Small intestine (tissue), 7 donors: Measurements from ENCODE around the gene JMJD1C. TPM values are rescaled to one million over a fixed set of nuclear protein-coding genes. Genes with fewer than 3 reads are reported as not detected.
"Not testable (repeated sequence)": the region's sequence is repeated elsewhere in the genome, so short reads cannot be mapped to it uniquely, and the experiment has no call there.

Source experiments
- DNase-seq, 2 donors: peaks; one replicate each; pipeline versions ENCODE4 v3.0.0 to v3.0.0-alpha.2; 2013
- FAIRE-seq: peaks from 2 replicates; lab custom pipeline; 2012; peaks lifted over from hg19 to GRCh38; lab: Jason Lieb, UNC
- H3K27ac ChIP-seq, 3 donors: one replicate each; pipeline ENCODE4 v1.5.1; 2013; ENCODE audit warnings: low read length in 2 of 3, mild to moderate bottlenecking in 2 of 3, control low read depth in 1 of 3, inconsistent platforms in 1 of 3, low read depth in 1 of 3, moderate library complexity in 1 of 3
- H3K27me3 ChIP-seq, 3 donors: one replicate each; pipeline ENCODE4 v1.6.1; 2013; ENCODE audit warnings: low read length in 3 of 3, inconsistent platforms in 1 of 3; ENCODE audit not compliant: control insufficient read depth in 3 of 3, insufficient read depth in 3 of 3
- H3K36me3 ChIP-seq, 3 donors: one replicate each; pipeline ENCODE4 v1.6.1; 2013; ENCODE audit warnings: low read length in 3 of 3, inconsistent platforms in 1 of 3, low read depth in 1 of 3, mild to moderate bottlenecking in 1 of 3, moderate library complexity in 1 of 3; ENCODE audit not compliant: control insufficient read depth in 3 of 3, insufficient read depth in 2 of 3
- H3K4me1 ChIP-seq, 3 donors: one replicate each; pipeline ENCODE4 v1.6.1; 2013; ENCODE audit warnings: low read length in 2 of 3, inconsistent platforms in 1 of 3, low read depth in 1 of 3, mild to moderate bottlenecking in 1 of 3, moderate library complexity in 1 of 3; ENCODE audit not compliant: control insufficient read depth in 3 of 3, insufficient read depth in 2 of 3
- H3K4me3 ChIP-seq, 3 donors: one replicate each; pipeline ENCODE4 v1.5.1; 2013; ENCODE audit warnings: low read length in 3 of 3, control low read depth in 1 of 3, inconsistent platforms in 1 of 3, low read depth in 1 of 3, mild to moderate bottlenecking in 1 of 3, moderate library complexity in 1 of 3
- H3K9me3 ChIP-seq, 2 donors: one replicate each; pipeline ENCODE4 v1.6.1; 2013; ENCODE audit warnings: low read depth in 1 of 2, low read length in 1 of 2; ENCODE audit not compliant: control insufficient read depth in 2 of 2, insufficient read depth in 1 of 2
- WGBS, 3 donors: extraction: QIAGEN DNeasy Blood & Tissue Kit; methylation state at CpG; one replicate each; pipeline ENCODE4 v1.1.7; 2013; 5-methylcytosine and 5-hydroxymethylcytosine counted together
- polyA plus RNA-seq, 4 donors: library from polyadenylated mRNA; stranded (reverse) in 3 of 4; unstranded in 1 of 4; fragments of 200-250 nt in 3 of 4; fragments of 120-200 nt in 1 of 4; gene quantifications; one replicate each; pipeline versions ENCODE4 v1.2.1 to v1.2.3, GENCODE V29; 2013
- donor health status: healthy with polysubstance abuse.
- donor health status: control.
- donor health status: control.
- donor health status: Bipolar disorder and iron deficiency.
- donor health status: healthy.

JMJD1C gene
- polyA plus RNA-seq, 4 donors, result 22.4 to 108 (median 39.1) TPM

DNA sequence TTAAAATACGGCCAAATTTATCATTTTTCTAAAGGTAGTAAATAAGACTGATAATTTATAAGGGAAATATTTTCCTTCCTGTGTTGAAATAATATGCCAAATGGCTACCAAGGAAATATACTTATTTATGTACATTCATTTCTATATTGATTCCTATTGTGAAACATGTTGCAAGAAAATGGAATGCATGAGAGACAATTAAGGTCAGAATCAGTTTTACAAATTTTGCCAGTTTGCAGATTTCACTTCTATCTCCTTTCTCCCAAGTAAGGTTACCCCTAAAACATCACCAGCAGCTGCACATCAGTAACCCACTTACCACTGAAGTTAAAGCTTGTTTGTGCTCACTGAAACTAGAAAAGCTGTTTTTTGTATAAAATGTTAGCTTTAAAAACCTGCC lies 36.2 kb upstream of the JMJD1C start:
- Histone ChIP-seq H3K27ac (no peak overlapping the region), H3K36me3 (peaks cover 0 to 7% (median 0%) of the 10 kb centered on the region in 3 donors), H3K27me3 (no peaks in the 10 kb centered on the region), H3K4me1 (peaks cover 0 to 8% (median 0%) of the 10 kb centered on the region in 3 donors), H3K9me3 (no peaks in the 10 kb centered on the region), H3K4me3 (no peak overlapping the region)
- WGBS, 3 donors, result 87 to 89% (median 88%) methylated on average over 1 of the region's 1 CpG
- FAIRE-seq, result no peak
- DNase-seq, result no peak

DNA sequence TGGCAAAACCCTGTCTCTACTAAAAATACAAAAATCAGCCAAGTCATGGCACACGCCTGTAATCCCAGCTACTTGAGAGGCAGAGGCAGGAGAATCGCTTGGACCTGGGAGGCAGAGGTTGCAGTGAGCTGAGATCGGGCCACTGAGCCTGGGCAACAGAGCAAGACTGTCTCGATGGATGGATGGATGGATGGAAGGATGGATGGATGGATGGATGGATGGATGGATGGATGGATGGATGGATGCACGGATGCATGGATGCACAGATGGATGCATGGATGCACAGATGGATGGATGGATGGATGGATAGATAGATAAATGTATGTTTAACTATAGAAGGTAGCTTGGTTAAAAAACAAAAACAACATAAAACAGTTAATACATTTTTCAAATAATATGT lies 34.8 kb upstream of the JMJD1C start:
- H3K27ac ChIP-seq, H3K4me1 ChIP-seq, FAIRE-seq, H3K27me3 ChIP-seq, H3K36me3 ChIP-seq, H3K9me3 ChIP-seq, DNase-seq, H3K4me3 ChIP-seq: not testable (repeated sequence)
- whole genome bisulfite sequencing, 3 donors, result 94 to 96% (median 96%) methylated on average over 5 of the region's 5 CpGs

DNA sequence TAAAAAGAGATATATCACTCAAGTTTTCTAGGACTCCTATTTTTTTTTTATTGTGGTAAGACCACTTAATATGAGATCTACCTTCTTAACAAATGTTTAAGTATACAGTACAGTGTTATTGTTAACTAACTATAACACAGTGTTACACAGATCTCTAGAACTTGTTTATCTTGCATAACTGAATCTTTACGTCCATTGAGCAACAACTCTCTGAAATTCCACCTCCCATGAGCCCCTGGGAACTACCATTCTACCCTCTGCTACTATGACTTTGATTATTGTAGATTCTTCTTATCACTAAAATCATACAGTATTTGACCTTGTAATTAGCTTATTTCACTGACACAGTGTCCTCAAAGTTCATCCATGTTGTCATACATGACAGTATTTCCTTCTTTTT lies 32.9 kb upstream of the JMJD1C start:
- WGBS, 3 donors, result 75 to 82% (median 81%) methylated on average over 1 of the region's 1 CpG
- FAIRE-seq (no peak), DNase-seq (no peak)
- Histone ChIP-seq H3K9me3 (no peaks in the 10 kb centered on the region), H3K4me3 (no peak overlapping the region), H3K27me3 (no peaks in the 10 kb centered on the region), H3K4me1 (no peaks in the 10 kb centered on the region), H3K27ac (no peak overlapping the region), H3K36me3 (peaks cover 0 to 7% (median 1%) of the 10 kb centered on the region in 3 donors)

DNA sequence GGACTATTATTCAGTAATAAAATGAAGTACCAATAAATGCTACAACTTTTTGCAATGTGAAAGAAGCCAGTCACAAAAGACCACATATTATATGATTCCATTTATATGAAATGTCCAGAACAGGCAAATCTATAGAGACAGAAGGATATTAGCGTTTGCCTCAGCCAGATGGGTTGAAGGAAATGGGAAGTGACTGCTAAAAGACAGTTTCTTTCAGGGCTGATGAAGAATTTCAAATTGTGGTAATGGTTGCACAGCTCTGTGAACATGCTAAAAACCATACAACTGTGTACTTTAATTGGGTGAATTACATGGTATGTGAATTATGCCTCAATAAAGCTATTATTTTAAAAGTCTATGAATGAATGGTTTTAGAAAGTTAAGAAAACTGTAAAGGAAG lies 31.5 kb upstream of the JMJD1C start:
- H3K4me1 ChIP-seq, result no peaks in the 10 kb centered on the region
- FAIRE-seq (no peak), DNase-seq (no peak)
- H3K9me3 ChIP-seq, result no peaks in the 10 kb centered on the region
- 57 to 91% (median 77%) methylated on average over 1 of the region's 1 CpG for WGBS, 3 donors
- no peaks in the 10 kb centered on the region for H3K27me3 ChIP-seq
- no peak overlapping the region for H3K27ac ChIP-seq
- H3K4me3 ChIP-seq, result no peak overlapping the region
- peaks cover 0 to 7% (median 1%) of the 10 kb centered on the region in 3 donors for H3K36me3 ChIP-seq

DNA sequence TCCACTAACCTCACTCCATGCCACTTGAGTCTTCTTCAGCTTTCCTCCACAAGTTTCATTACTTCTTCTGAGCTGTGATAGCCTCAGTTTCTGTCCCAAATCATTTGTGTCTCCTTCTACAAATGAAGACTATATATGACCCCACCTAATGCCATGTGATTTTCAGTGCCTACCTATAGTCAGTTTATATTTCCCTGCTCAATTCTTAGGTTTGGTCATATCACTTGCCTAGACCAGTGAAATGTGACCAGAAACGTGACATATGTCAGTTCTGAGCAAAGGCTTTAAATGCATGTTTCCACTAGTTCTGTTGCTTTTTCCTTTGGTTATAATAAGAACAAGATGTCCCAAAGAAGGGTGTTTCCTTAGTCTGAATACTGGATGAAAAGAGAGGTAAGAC lies 30.8 kb upstream of the JMJD1C start:
- Histone ChIP-seq H3K36me3 (peaks cover 0 to 7% (median 1%) of the 10 kb centered on the region in 3 donors), H3K9me3 (no peaks in the 10 kb centered on the region), H3K27me3 (no peaks in the 10 kb centered on the region), H3K4me3 (no peak overlapping the region), H3K4me1 (peaks cover 0 to 4% (median 0%) of the 10 kb centered on the region in 3 donors), H3K27ac (no peak overlapping the region)
- DNase-seq (no peak), FAIRE-seq (no peak)
- 83 to 86% (median 83%) methylated on average over 1 of the region's 1 CpG for WGBS, 3 donors

DNA sequence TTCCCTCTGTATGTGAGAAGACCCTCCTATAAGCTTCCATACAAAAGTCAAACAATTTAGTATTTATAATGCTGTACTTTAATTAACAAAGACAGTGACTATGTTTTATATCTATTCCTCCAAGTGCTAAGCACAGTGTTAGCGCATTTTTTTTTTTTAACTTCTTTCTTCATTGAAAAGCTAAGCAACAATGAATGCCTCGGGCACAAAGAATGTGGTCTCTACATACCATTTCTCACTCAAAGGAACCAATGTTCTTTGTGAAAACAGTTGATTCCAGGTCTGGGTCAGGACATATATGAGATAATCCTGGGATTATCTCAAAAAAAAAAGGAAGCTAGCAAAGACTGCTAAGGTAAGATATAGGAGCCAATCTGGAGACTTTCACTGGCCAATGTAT lies 29.2 kb upstream of the JMJD1C start:
- peaks cover 0 to 1% of the 10 kb centered on the region in 2 donors for H3K9me3 ChIP-seq
- 93 to 99% (median 97%) methylated on average over 2 of the region's 2 CpGs for WGBS, 3 donors
- H3K36me3 ChIP-seq, result peaks cover 0 to 1% (median under 1%) of the 10 kb centered on the region in 3 donors
- H3K4me3 ChIP-seq, result no peak overlapping the region
- peaks cover 0 to 4% (median 0%) of the 10 kb centered on the region in 3 donors for H3K4me1 ChIP-seq
- DNase-seq, result no peak
- no peak for FAIRE-seq
- no peaks in the 10 kb centered on the region for H3K27me3 ChIP-seq
- H3K27ac ChIP-seq, result no peak overlapping the region

DNA sequence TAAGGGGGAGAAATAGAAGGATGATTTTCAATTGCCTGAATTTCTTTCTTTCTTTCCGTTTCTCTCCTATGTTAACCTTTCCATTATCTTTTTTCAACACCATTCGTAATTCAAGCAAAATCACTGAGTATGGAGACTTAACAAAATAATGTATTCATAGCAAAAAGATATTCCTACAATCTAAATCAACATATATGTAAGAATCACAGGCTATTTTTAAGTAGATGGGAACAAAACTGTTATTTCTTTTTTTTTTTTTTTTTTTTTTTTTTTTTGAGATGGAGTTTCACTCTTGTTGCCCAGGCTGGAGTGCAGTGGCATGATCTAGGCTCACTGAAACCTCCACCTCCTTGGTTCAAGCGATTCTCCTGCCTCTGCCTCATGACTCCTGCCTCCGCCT lies 27.2 kb upstream of the JMJD1C start:
- Histone ChIP-seq H3K36me3 (peaks cover 0 to 1% (median 0%) of the 10 kb centered on the region in 3 donors), H3K27ac (no peak overlapping the region), H3K4me3 (no peak overlapping the region), H3K27me3 (no peaks in the 10 kb centered on the region), H3K9me3 (peaks cover 0 to 5% of the 10 kb centered on the region in 2 donors), H3K4me1 (peaks cover 0 to 4% (median 0%) of the 10 kb centered on the region in 3 donors)
- DNase-seq (no peak), FAIRE-seq (no peak)
- 93 to 98% (median 98%) methylated on average over 4 of the region's 4 CpGs for WGBS, 3 donors

DNA sequence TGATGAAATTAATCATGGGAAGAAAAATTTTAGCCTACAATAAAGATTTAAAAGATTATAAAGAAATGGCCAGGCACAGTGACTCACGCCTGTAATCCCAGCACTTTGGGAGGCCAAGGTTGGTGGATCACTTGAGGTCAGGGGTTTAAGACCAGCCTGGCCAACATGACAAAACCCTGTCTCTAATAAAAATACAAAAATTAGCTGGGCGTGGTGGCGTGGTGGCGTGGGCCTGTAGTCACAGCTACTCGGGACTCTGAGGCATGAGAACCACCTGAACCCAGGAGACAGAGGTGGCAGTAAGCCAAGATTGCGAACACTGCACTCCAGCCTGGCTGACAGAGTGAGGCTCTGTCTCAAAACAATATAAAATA lies 26.5 kb upstream of the JMJD1C start:
- 79 to 82% (median 81%) methylated on average over 6 of the region's 6 CpGs for WGBS, 3 donors
- H3K27ac ChIP-seq, H3K4me1 ChIP-seq, H3K36me3 ChIP-seq, FAIRE-seq, H3K4me3 ChIP-seq, H3K27me3 ChIP-seq, DNase-seq, H3K9me3 ChIP-seq: not testable (repeated sequence)
